GM19193 (cell line): ENCODE data around the gene SLC26A1.

ENCODE experiments used
- POLR2A ChIP-seq: IDR thresholded peaks from 4 replicates; pipeline ENCODE4 v1.6.1; 2011; ENCODE audit not compliant: insufficient read depth, insufficient read length; ENCODE audit errors: extremely low read depth

Gene SLC26A1

DNA sequence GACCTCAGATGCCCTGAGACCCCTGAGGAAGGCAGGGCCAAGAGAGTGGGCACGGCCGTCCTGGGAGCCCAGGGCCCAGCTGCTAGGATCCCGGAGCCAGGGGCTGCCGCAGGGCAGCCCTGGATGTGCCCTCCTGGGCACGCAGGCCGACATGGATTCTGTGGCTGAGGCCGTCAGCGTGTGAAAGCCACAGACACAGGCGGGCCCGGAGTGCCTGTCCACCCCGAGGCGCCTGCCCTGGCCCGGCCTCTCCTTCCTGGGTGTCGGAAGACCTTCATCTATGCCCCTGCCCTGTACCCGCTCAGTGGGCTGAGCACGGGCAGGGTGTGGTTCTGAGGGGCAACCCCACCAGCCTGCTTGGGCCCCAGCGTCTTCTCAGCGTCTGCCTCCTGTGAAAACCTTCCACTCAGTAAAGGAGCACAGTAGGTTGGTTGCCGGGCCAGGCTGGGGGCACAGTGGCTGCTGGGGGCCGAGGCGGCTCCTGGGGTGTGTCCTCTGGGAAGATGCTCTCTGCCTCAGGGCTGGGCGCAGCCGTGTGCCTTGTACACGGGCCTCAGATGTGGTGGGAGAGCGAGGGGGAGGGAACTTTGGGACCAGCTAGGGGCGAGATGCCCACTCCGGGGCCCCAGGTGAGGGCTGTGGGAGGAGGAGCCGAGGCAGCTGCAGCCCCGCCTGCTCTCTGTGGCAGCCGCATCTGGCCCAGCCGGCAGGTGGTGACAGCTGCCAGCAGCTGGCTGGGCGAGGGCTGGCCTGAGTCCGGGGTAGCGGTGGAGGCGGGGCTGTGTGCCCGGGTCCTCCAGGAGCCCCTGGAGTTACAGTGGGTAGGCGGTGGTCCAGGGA lies 39.0 kb upstream of the SLC26A1 start:
- no peak for TF ChIP-seq POLR2A

- no peak for TF ChIP-seq POLR2A
Observed at GRCh38 chr4:1031346-1031745, 38.1 kb upstream of the SLC26A1 start.

GRCh38 chr4:1030559-1030958 lies 37.4 kb upstream of the SLC26A1 start:
- TF ChIP-seq POLR2A, result no peak

- no peak for TF ChIP-seq POLR2A
Observed at GRCh38 chr4:1030031-1030430, 36.8 kb upstream of the SLC26A1 start.

DNA sequence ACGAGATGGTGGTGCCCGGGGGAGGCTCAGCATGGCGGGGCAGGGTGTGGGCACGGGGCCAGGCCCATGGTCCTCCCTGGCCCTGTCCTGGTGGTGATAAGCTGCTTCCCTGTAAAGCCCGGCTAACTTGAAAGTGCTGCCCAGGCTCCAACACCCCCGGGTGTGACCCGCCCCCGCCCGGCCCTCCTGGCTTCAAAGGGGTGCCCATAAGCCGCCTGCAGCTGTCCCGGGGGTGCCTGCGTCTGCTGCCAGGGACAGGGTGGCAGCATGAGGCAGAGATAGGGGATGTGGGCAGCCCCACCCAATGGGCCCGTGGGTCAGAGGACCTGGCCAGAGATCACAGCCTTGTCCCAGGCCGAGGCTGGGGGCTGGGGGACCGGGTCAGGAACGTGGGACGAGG lies 36.3 kb upstream of the SLC26A1 start:
- no peak for TF ChIP-seq POLR2A

GRCh38 chr4:1028574-1029220 lies 35.5 kb upstream of the SLC26A1 start:
- TF ChIP-seq POLR2A, result no peak

DNA sequence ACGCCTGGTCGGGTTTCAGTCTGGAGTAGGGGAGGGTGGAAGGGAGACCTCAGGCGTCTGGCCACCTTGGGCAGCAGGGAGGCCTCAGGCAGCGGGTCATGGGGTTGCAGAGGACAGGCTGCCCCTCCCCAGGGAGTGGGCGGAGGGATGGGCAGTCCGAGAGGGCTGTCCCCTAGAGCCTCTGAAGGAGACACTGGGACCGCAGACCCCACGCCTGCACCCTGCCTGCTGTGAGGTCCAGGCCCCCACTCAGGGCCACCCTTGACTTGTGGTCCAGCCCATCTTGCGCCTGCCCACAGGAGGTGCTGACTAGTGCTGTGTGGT lies 34.7 kb upstream of the SLC26A1 start:
- TF ChIP-seq POLR2A, result no peak

- TF ChIP-seq POLR2A, result no peak
Observed at GRCh38 chr4:1027219-1027914, 34.2 kb upstream of the SLC26A1 start.

- no peak for TF ChIP-seq POLR2A
Observed at GRCh38 chr4:1026115-1026514, 32.9 kb upstream of the SLC26A1 start.

DNA sequence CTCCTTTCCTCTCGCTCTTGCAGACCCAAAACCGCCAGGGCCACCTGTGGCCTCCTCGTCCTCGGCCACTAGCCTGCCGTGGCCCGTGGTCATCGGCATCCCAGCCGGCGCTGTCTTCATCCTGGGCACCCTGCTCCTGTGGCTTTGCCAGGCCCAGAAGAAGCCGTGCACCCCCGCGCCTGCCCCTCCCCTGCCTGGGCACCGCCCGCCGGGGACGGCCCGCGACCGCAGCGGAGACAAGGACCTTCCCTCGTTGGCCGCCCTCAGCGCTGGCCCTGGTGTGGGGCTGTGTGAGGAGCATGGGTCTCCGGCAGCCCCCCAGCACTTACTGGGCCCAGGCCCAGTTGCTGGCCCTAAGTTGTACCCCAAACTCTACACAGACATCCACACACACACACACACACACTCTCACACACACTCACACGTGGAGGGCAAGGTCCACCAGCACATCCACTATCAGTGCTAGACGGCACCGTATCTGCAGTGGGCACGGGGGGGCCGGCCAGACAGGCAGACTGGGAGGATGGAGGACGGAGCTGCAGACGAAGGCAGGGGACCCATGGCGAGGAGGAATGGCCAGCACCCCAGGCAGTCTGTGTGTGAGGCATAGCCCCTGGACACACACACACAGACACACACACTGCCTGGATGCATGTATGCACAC lies 31.8 kb upstream of the SLC26A1 start:
- no peak for TF ChIP-seq POLR2A

GRCh38 chr4:1023895-1024740 lies 30.9 kb upstream of the SLC26A1 start:
- TF ChIP-seq POLR2A, result no peak

GRCh38 chr4:1023075-1023640 lies 30.0 kb upstream of the SLC26A1 start:
- TF ChIP-seq POLR2A, result no peak

- no peak for TF ChIP-seq POLR2A
Observed at GRCh38 chr4:1022739-1023066, 29.5 kb upstream of the SLC26A1 start.

GRCh38 chr4:1022051-1022738 lies 29.0 kb upstream of the SLC26A1 start:
- TF ChIP-seq POLR2A, result no peak

DNA sequence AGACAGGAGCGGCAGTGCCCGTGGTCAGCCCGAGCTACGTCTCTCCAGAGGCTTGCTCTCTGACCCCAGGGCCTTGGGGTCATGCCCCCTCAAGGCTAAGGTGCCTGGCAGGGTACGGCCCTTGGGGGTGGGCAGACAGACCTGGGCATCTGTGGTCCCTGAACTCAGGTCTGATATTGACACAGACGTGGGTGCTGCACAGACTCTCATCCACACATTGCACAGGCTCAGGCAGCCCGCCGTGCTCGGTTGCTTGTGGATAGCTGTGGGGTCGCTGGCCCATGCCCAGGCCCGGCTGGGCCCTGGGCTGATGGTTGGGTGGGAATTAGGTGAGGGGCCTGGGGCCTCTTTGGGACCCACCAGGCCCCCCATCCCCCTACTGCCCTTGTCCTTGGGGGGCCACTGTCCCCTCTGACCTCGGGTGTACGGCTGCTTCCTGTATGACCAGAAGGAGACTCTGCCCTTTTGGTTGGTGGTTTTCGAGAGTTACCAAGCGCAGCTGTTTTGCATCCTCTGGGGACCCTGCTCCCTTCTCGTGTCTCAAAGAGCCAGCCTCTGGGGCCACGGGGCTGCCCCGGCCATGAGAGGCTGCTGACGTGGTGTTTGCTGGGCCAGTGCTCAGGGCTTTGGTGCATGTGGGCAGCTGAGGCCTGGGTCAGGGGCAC lies 28.3 kb upstream of the SLC26A1 start:
- TF ChIP-seq POLR2A, result no peak
